HEK293 (cell line): ENCODE results near the gene SLC38A7.

Experiments
- CTCF ChIA-PET: fragments of 350-600 bp; formaldehyde crosslinking; extraction: SDS; loops from one replicate; lab custom pipeline; 2021; ENCODE audit warnings: antibody characterized with exemption; lab: Yijun Ruan, JAX
- POLR2A ChIA-PET: fragments of 300-600 bp; formaldehyde crosslinking; extraction: SDS; loops from one replicate; lab custom pipeline; 2020; ENCODE audit warnings: antibody characterized with exemption, inconsistent platforms; lab: Yijun Ruan, JAX
- H3K27ac ChIP-seq: fragments of 200-500 bp; sonication (Bioruptor generic); 2 replicates; pipeline ENCODE4 v1.5.1; 2014; ENCODE audit warnings: low read depth, low read length, control low read depth, inconsistent platforms; ENCODE audit errors: extremely low read depth
- H3K36me3 ChIP-seq, 2 experiments: fragments of 200-500 bp in 1 of 2; sonication (Bioruptor generic) in 1 of 2; 1 replicate in 1 of 2; 2 replicates in 1 of 2; pipeline ENCODE4 v1.5.1; 2014 to 2017; ENCODE audit warnings: inconsistent platforms in 2 of 2, low read length in 2 of 2; ENCODE audit not compliant: control insufficient read depth in 2 of 2, insufficient read depth in 1 of 2
- H3K4me1 ChIP-seq: fragments of 200-500 bp; sonication (Bioruptor generic); 2 replicates; pipeline ENCODE4 v1.5.1; 2014; ENCODE audit warnings: mild to moderate bottlenecking, low read length, inconsistent platforms; ENCODE audit not compliant: control insufficient read depth, insufficient read depth
- H3K4me3 ChIP-seq: 2 replicates; pipeline ENCODE4 v1.5.1; 2011; ENCODE audit warnings: low read depth, mild to moderate bottlenecking, control low read depth, low read length, moderate library complexity
- H3K9me3 ChIP-seq: fragments of 200-500 bp; sonication (Bioruptor generic); 2 replicates; pipeline ENCODE4 v1.5.1; 2014; ENCODE audit warnings: low read depth, low read length, inconsistent platforms; ENCODE audit not compliant: control insufficient read depth, insufficient read depth
- CTCF ChIP-seq: fragments of 450-650 bp; formaldehyde crosslinking; IDR thresholded peaks from 2 replicates; pipeline ENCODE4 v1.5.1; 2016; ENCODE audit warnings: missing biosample characterization, missing genetic modification characterization
- PBX3 ChIP-seq: sonication (generic); formaldehyde crosslinking; IDR thresholded peaks from 2 replicates; pipeline ENCODE4 v1.8.1; 2022; ENCODE audit warnings: mild to moderate bottlenecking, moderate library complexity, missing genetic modification reagents
- PRDM4 ChIP-seq: fragments of 450-650 bp; formaldehyde crosslinking; IDR thresholded peaks from 2 replicates; pipeline ENCODE4 v1.5.1; 2017; ENCODE audit warnings: missing biosample characterization, missing genetic modification characterization
- SALL2 ChIP-seq: fragments of 450-650 bp; formaldehyde crosslinking; IDR thresholded peaks from 2 replicates; pipeline ENCODE4 v1.5.0; 2017; ENCODE audit warnings: missing biosample characterization, mild to moderate bottlenecking, missing genetic modification characterization, borderline replicate concordance
- SCRT2 ChIP-seq: fragments of 450-650 bp; formaldehyde crosslinking; IDR thresholded peaks from 2 replicates; pipeline ENCODE4 v1.5.1; 2016; ENCODE audit warnings: missing biosample characterization, missing genetic modification characterization
- ZBTB1 ChIP-seq: fragments of 450-650 bp; formaldehyde crosslinking; IDR thresholded peaks from 2 replicates; pipeline ENCODE4 v1.5.1; 2016; ENCODE audit warnings: missing biosample characterization, missing genetic modification characterization
- ZFP41 ChIP-seq: fragments of 450-650 bp; formaldehyde crosslinking; IDR thresholded peaks from 2 replicates; pipeline ENCODE4 v1.5.1; 2016; ENCODE audit warnings: missing biosample characterization, missing genetic modification characterization, borderline replicate concordance
- ZNF121 ChIP-seq: fragments of 450-650 bp; formaldehyde crosslinking; IDR thresholded peaks from 2 replicates; pipeline ENCODE4 v1.5.1; 2016; ENCODE audit warnings: missing biosample characterization, missing genetic modification characterization
- ZNF140 ChIP-seq: fragments of 450-650 bp; formaldehyde crosslinking; IDR thresholded peaks from 2 replicates; pipeline ENCODE4 v1.5.1; 2016; ENCODE audit warnings: missing biosample characterization, missing genetic modification characterization
- ZNF214 ChIP-seq: fragments of 450-650 bp; formaldehyde crosslinking; IDR thresholded peaks from 2 replicates; pipeline ENCODE4 v1.5.1; 2017; ENCODE audit warnings: missing biosample characterization, mild to moderate bottlenecking, missing genetic modification characterization, borderline replicate concordance
- ZNF221 ChIP-seq: fragments of 450-650 bp; formaldehyde crosslinking; IDR thresholded peaks from 2 replicates; pipeline ENCODE4 v1.5.1; 2017; ENCODE audit warnings: missing biosample characterization, missing genetic modification characterization, borderline replicate concordance
- ZNF280C ChIP-seq: fragments of 450-650 bp; formaldehyde crosslinking; IDR thresholded peaks from 2 replicates; pipeline ENCODE4 v1.5.1; 2016; ENCODE audit warnings: missing biosample characterization, missing genetic modification characterization
- ZNF366 ChIP-seq: fragments of 450-650 bp; formaldehyde crosslinking; conservative IDR thresholded peaks from 2 replicates; pipeline ENCODE4 v1.5.1; 2016; ENCODE audit warnings: missing biosample characterization, missing genetic modification characterization
- ZNF394 ChIP-seq: fragments of 450-650 bp; formaldehyde crosslinking; IDR thresholded peaks from 2 replicates; pipeline ENCODE4 v1.5.1; 2016; ENCODE audit warnings: missing biosample characterization, missing genetic modification characterization, mild to moderate bottlenecking, moderate library complexity, borderline replicate concordance
- ZNF404 ChIP-seq: fragments of 450-650 bp; formaldehyde crosslinking; IDR thresholded peaks from 2 replicates; pipeline ENCODE4 v1.5.1; 2017; ENCODE audit warnings: missing biosample characterization, missing genetic modification characterization
- ZNF449 ChIP-seq: fragments of 450-650 bp; formaldehyde crosslinking; IDR thresholded peaks from 2 replicates; pipeline ENCODE4 v1.5.1; 2017; ENCODE audit warnings: missing biosample characterization, mild to moderate bottlenecking, missing genetic modification characterization, moderate library complexity
- ZNF513 ChIP-seq: fragments of 450-650 bp; IDR thresholded peaks from 2 replicates; pipeline ENCODE4 v1.5.1; 2018; ENCODE audit warnings: missing biosample characterization, missing genetic modification characterization
- ZXDB ChIP-seq: fragments of 450-650 bp; formaldehyde crosslinking; IDR thresholded peaks from 2 replicates; pipeline ENCODE4 v1.5.1; 2016; ENCODE audit warnings: missing biosample characterization, missing genetic modification characterization
- TF ChIP-seq, protein P1 (sequence below): fragments of 450-650 bp; formaldehyde crosslinking; IDR thresholded peaks from 2 replicates; pipeline ENCODE4 v1.5.1; 2016; ENCODE audit warnings: missing biosample characterization, missing genetic modification characterization, low read depth

Gene SLC38A7

DNA sequence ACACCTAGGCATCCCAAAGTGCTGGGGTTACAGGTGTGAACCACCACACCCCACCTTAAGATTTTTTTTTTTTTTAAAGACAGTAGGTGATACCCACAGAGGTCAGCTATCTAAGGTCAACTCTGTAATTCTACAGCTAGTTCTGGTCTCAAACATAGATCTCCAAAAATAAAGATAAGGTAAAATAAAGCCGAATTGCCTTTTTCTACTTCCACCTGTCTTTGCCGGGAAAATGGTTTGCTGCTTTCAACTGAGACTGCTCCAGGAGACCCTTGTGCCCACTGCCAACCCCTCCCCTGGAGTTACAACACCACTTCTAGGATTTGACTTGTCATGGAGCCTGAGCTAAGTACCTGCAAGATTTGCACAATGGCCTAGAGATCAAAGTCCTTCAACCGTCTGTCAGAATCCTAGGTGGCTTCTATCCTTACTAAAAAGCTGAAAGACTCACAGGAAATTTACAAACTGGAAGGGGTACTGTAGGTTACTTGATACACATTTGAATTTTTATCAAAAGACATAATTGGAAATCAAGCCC, 50.2 kb downstream of the SLC38A7 start:
- CTCF ChIA-PET = interaction anchor here (0.6 to 1.1 kb wide), 3 partner anchors 23 to 139 kb away, joined by 3 to 4 read pairs (median 4); no protein-coding TSS in a partner anchor
- TF ChIP-seq SCRT2 (tag by site-specific recombination) (no peak), ZNF214 (tag by site-specific recombination) (no peak), PBX3 (CRISPR knock-in tag) (no peak), ZXDB (tag by site-specific recombination) (no peak), ZNF404 (no peak), ZNF513 (tag by site-specific recombination) (no peak), ZNF121 (tag by site-specific recombination) (no peak), ZNF449 (no peak), PRDM4 (tag by site-specific recombination) (no peak), ZNF366 (tag by site-specific recombination) (no peak), CTCF (tag by site-specific recombination) (no peak)

DNA sequence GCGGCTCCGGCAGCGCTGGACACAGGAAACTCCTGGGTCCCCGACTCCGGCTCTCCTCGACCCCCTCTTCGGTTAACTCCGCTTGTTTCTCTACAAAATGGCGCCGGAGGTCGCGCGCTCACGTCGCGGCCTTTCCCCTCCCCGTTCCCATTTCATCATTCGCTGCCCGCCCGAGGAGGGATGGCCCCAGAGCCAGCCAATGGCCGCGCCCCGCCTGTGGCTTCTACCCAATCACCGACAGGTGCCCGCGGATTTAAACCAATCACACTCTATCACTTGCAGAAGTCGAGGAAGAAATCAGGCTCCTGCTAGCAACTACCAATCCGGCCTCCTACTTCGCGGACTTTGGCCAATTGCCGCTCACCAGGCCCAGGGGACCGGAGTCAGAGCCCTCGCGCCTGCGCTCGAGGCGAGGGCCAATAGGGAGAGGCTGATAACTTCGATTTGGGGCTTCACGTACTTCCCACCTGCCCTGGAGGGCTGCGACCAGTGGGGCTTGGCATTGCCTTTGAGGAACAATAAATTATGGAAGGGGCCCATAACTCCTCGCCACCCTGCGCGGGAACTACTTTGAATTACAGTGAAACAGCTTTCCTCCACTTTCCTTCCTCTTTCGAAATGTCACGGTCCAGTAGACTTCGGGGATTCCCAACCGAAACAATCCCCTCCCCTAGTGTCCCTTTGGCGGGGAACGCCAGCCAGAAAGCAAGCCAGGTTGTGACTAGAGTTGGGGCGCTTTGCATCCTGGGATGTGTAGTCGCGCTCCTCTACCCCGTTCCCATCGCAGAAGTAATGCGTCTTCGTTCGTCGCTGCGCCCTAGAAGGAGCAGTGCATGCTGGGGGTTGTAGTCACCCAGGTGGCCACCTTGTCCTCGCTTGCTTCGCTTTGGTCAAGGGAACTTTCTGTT, 54.6 kb downstream of the SLC38A7 start, which contains the start of gene CNOT1:
TSS of gene CNOT1 (minus strand) at position 94 of the 908 bp plus-strand sequence. CDS start 30,489 bp downstream, outside the sequence.
- H3K36me3 ChIP-seq = peaks cover 8 to 10% of the 10 kb centered on the region in 2 experiments; a peak in 2 of 3 replicates
- ChIA-PET CTCF (interaction anchor here (0.6 to 0.9 kb wide), 2 partner anchors 20 to 58 kb away, joined by 3 read pairs; no protein-coding TSS in a partner anchor), POLR2A (interaction anchor here (0.5 to 1.0 kb wide), 2 partner anchors 12 to 923 kb away, joined by 3 read pairs; no protein-coding TSS in a partner anchor)
- H3K4me3 ChIP-seq = peak within 1 kb of the TSS; percentile 98
- H3K9me3 ChIP-seq = no peaks in the 10 kb centered on the region
- no peaks in the 10 kb centered on the region for H3K4me1 ChIP-seq
- peak within 1 kb of the TSS; percentile 92 for H3K27ac ChIP-seq
- TF ChIP-seq, protein P1, sequence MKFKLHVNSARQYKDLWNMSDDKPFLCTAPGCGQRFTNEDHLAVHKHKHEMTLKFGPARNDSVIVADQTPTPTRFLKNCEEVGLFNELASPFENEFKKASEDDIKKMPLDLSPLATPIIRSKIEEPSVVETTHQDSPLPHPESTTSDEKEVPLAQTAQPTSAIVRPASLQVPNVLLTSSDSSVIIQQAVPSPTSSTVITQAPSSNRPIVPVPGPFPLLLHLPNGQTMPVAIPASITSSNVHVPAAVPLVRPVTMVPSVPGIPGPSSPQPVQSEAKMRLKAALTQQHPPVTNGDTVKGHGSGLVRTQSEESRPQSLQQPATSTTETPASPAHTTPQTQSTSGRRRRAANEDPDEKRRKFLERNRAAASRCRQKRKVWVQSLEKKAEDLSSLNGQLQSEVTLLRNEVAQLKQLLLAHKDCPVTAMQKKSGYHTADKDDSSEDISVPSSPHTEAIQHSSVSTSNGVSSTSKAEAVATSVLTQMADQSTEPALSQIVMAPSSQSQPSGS (tag by site-specific recombination) = no peak
- no peak for TF ChIP-seq SALL2 (tag by site-specific recombination)
- peak; percentile 35; the same call in 1 of the 2 replicates for TF ChIP-seq ZNF394 (tag by site-specific recombination)
- no peak for TF ChIP-seq ZBTB1 (tag by site-specific recombination)
- no peak for TF ChIP-seq ZNF280C
- no peak for TF ChIP-seq ZNF140 (tag by site-specific recombination)
- no peak for TF ChIP-seq ZFP41 (tag by site-specific recombination)
- TF ChIP-seq ZNF221 (tag by site-specific recombination) = no peak

More for the DNA sequence above, 50.2 kb downstream of the SLC38A7 start:
- POLR2A ChIA-PET = no interaction called here
- no peaks in the 10 kb centered on the region for H3K4me1 ChIP-seq
- H3K27ac ChIP-seq = no peak overlapping the region
- no peaks in the 10 kb centered on the region for H3K9me3 ChIP-seq
- no peak overlapping the region for H3K4me3 ChIP-seq
- no peaks in the 10 kb centered on the region for H3K36me3 ChIP-seq
